ENCODE measurements around the gene SAMD14. TPM values are rescaled to one million over a fixed set of nuclear protein-coding genes. Genes with fewer than 3 reads are reported as not detected.

SAMD14 gene
- total RNA-seq, 1 experiment from 2014 or later = 3.4 TPM

- no peaks in the 10 kb centered on the region for H3K9me3 ChIP-seq
- ChIA-PET POLR2A (no interaction called here), CTCF (interaction anchor here (0.6 kb wide), 1 partner anchor 315 kb away, joined by 3 read pairs; the partner anchor contains the start of gene LRRC59)
- H3K36me3 ChIP-seq (ENCODE audit: control insufficient read depth, insufficient read depth, low read length) = no peaks in the 10 kb centered on the region
- no TSS peak for BruUV-seq (replicated peaks)
- Mint-ChIP-seq H3K27ac (ENCODE audit: unreplicated experiment) (no peak overlapping the region), H3K4me3 (ENCODE audit: unreplicated experiment) (no peak overlapping the region), H3K4me1 (ENCODE audit: low read depth, unreplicated experiment) (no peaks in the 10 kb centered on the region), H3K27me3 (ENCODE audit: insufficient read depth, unreplicated experiment) (no peaks in the 10 kb centered on the region), H3K36me3 (ENCODE audit: insufficient read depth, unreplicated experiment) (peaks cover 9% of the 10 kb centered on the region), H3K9me3 (ENCODE audit: unreplicated experiment) (no peaks in the 10 kb centered on the region)
- no peak for DNase-seq
- intact Hi-C loops (cut with micrococcal nuclease; ENCODE audit: unreplicated experiment) = no loop called here
- no peak overlapping the region for H3K4me3 ChIP-seq (ENCODE audit: low read depth, low read length)
- no peaks in the 10 kb centered on the region for H3K4me1 ChIP-seq
- TF ChIP-seq CTCF (IDR thresholded peaks at IDR 0.05; ENCODE audit: insufficient read depth in 1 of 2, low read depth in 1 of 2, low read length in 1 of 2, severe bottlenecking in 1 of 2, unreplicated experiment in 1 of 2) = no peak
- no peaks in the 10 kb centered on the region for H3K27me3 ChIP-seq (replicated peaks; ENCODE audit: control insufficient read depth, insufficient read depth, low read length)
These were observed 48.2 kb downstream of the SAMD14 start for GRCh38 chr17:50081757-50082156.

- no peaks in the 10 kb centered on the region for H3K9me3 ChIP-seq
- Mint-ChIP-seq H3K27me3 (ENCODE audit: insufficient read depth, unreplicated experiment) (no peaks in the 10 kb centered on the region), H3K4me3 (ENCODE audit: unreplicated experiment) (no peak overlapping the region), H3K36me3 (ENCODE audit: insufficient read depth, unreplicated experiment) (peaks cover 9% of the 10 kb centered on the region), H3K4me1 (ENCODE audit: low read depth, unreplicated experiment) (no peaks in the 10 kb centered on the region), H3K9me3 (ENCODE audit: unreplicated experiment) (no peaks in the 10 kb centered on the region), H3K27ac (ENCODE audit: unreplicated experiment) (no peak overlapping the region)
- H3K4me3 ChIP-seq (ENCODE audit: low read depth, low read length) = no peak overlapping the region
- H3K36me3 ChIP-seq (ENCODE audit: control insufficient read depth, insufficient read depth, low read length) = no peaks in the 10 kb centered on the region
- TF ChIP-seq CTCF (IDR thresholded peaks at IDR 0.05; ENCODE audit: insufficient read depth in 1 of 2, low read depth in 1 of 2, low read length in 1 of 2, severe bottlenecking in 1 of 2, unreplicated experiment in 1 of 2) = no peak
- BruUV-seq (replicated peaks) = no TSS peak
- H3K4me1 ChIP-seq = no peaks in the 10 kb centered on the region
- no peak for DNase-seq
- ChIA-PET CTCF (no interaction called here), POLR2A (no interaction called here)
- H3K27me3 ChIP-seq (replicated peaks; ENCODE audit: control insufficient read depth, insufficient read depth, low read length) = no peaks in the 10 kb centered on the region
- intact Hi-C loops (cut with micrococcal nuclease; ENCODE audit: unreplicated experiment) = no loop called here
These were observed 49.1 kb downstream of the SAMD14 start for GRCh38 chr17:50080827-50081226.

DNA sequence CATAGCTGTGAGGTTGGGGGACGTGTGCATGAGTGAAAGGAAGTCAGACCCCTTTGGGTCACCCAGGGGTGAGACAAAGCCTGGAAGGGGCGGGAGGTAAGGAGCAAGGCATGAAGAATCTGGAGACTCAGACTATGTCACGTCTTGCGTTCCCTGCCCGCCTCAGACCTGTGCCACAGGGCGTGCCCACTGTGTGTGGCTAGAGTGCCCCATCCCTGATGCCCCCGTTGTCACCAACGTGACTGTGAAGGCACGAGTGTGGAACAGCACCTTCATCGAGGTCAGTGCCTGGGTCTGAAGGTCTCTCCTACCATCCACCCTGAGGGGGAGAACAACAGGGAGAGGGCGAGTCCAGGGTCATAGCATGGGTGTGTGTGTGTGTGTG, 49.9 kb downstream of the SAMD14 start:
- DNase-seq = no peak
- H3K27ac Mint-ChIP-seq (ENCODE audit: unreplicated experiment) = no peak overlapping the region
- Histone ChIP-seq H3K9me3 (no peaks in the 10 kb centered on the region), H3K27me3 (replicated peaks; ENCODE audit: control insufficient read depth, insufficient read depth, low read length) (no peaks in the 10 kb centered on the region), H3K4me1 (no peaks in the 10 kb centered on the region), H3K36me3 (ENCODE audit: control insufficient read depth, insufficient read depth, low read length) (no peaks in the 10 kb centered on the region), H3K4me3 (ENCODE audit: low read depth, low read length) (no peak overlapping the region)
- H3K4me3 Mint-ChIP-seq (ENCODE audit: unreplicated experiment) = no peak overlapping the region
- no peak for TF ChIP-seq CTCF (IDR thresholded peaks at IDR 0.05; ENCODE audit: insufficient read depth in 1 of 2, low read depth in 1 of 2, low read length in 1 of 2, severe bottlenecking in 1 of 2, unreplicated experiment in 1 of 2)
- ChIA-PET POLR2A (no interaction called here), CTCF (no interaction called here)
- intact Hi-C loops (cut with micrococcal nuclease; ENCODE audit: unreplicated experiment) = no loop called here
- no peaks in the 10 kb centered on the region for H3K9me3 Mint-ChIP-seq (ENCODE audit: unreplicated experiment)
- H3K27me3 Mint-ChIP-seq (ENCODE audit: insufficient read depth, unreplicated experiment) = no peaks in the 10 kb centered on the region
- H3K36me3 Mint-ChIP-seq (ENCODE audit: insufficient read depth, unreplicated experiment) = peaks cover 9% of the 10 kb centered on the region
- BruUV-seq (replicated peaks) = no TSS peak
- H3K4me1 Mint-ChIP-seq (ENCODE audit: low read depth, unreplicated experiment) = no peaks in the 10 kb centered on the region

Measured in Caco-2 (cell line).